AG04449 (cell line): ENCODE data around the gene XKR7.

ENCODE experiments used
- CTCF ChIA-PET: fragments of 350-600 bp; formaldehyde crosslinking; extraction: SDS; loops from one replicate; lab custom pipeline; 2021; ENCODE audit warnings: antibody characterized with exemption; lab: Yijun Ruan, JAX
- POLR2A ChIA-PET: fragments of 400-600, 350-600 bp; formaldehyde crosslinking; extraction: SDS; loops from one replicate; lab custom pipeline; 2020; ENCODE audit warnings: antibody characterized with exemption, inconsistent platforms; lab: Yijun Ruan, JAX
- DNase-seq: peaks from one replicate; pipeline ENCODE4 v3.0.0-alpha.2; 2010; ENCODE audit warnings: low read depth, low spot score
- H3K4me3 ChIP-seq: 2 replicates; pipeline ENCODE4 v1.5.1; 2011; ENCODE audit warnings: low read depth, mild to moderate bottlenecking, control low read depth, low read length
- CTCF ChIP-seq: IDR thresholded peaks from one replicate; pipeline ENCODE4 v1.5.1; 2011; ENCODE audit warnings: mild to moderate bottlenecking, moderate library complexity, low read length, control low read depth, inconsistent platforms; ENCODE audit not compliant: insufficient read depth; ENCODE audit errors: missing control alignments

Gene XKR7

DNA sequence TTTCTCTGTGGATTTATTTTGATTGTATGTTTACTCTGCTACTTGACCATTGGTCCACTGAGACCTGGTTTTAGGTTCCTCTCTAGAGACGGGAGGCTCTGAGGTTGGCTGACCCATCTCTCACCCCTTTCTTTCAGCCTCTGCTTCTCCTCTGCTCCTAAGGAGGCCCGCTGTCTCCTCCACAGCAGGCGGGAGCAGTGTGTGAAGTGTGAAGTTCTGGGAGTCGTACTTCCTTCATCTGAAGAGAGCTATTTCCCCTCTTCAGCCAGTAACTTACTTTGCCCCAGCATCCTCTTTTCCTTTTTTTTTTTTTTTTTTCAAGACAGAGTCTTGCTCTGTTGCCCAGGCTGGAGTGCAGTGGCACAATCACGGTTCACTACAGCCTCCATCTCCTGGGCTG lies 37.2 kb upstream of the XKR7 start:
- DNase-seq: no peak
- ChIA-PET POLR2A (no interaction called here), CTCF (interaction anchor here (0.9 kb wide), 1 partner anchor 51 kb away, joined by 3 read pairs; no protein-coding TSS in a partner anchor)
- no peak overlapping the region for H3K4me3 ChIP-seq
- TF ChIP-seq CTCF: no peak

GRCh38 chr20:31933698-31934097 lies 34.3 kb upstream of the XKR7 start:
- CTCF ChIA-PET: no interaction called here
- POLR2A ChIA-PET: no interaction called here
- H3K4me3 ChIP-seq: no peak overlapping the region
- DNase-seq: no peak
- TF ChIP-seq CTCF: no peak

DNA sequence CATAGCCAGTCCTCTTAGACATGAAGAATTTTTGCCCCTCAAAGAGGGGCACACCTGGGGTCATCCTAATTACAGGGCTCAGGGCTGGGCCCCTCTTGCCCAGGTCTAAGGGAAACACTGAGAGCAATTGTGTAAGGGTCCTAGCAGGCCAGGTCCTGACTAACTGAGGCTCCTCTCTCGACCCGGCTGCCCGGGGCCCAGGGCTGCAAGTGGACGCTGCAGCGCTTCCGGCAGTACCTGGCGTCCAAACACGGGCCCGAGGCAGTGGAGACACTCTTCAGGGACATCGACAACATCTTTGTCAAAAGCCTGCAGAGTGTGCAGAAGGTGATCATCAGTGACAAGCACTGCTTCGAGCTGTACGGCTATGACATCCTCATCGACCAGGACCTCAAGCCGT lies 33.5 kb upstream of the XKR7 start:
- no peak for TF ChIP-seq CTCF
- ChIA-PET POLR2A (no interaction called here), CTCF (interaction anchor here (3.5 kb wide), 1 partner anchor 17 kb away, joined by 21 read pairs; the partner anchor contains the start of gene PDRG1)

GRCh38 chr20:31934968-31935764 lies 32.8 kb upstream of the XKR7 start:
- no peak overlapping the region for H3K4me3 ChIP-seq
- no peak for TF ChIP-seq CTCF
- ChIA-PET CTCF (interaction anchor here (0.6 to 3.5 kb wide), 2 partner anchors 17 to 35 kb away, joined by 3 to 21 read pairs; partner anchors contain the start of gene PDRG1), POLR2A (no interaction called here)
- DNase-seq: no peak

More for the DNA sequence above, 33.5 kb upstream of the XKR7 start:
- no peak for DNase-seq
- no peak overlapping the region for H3K4me3 ChIP-seq

DNA sequence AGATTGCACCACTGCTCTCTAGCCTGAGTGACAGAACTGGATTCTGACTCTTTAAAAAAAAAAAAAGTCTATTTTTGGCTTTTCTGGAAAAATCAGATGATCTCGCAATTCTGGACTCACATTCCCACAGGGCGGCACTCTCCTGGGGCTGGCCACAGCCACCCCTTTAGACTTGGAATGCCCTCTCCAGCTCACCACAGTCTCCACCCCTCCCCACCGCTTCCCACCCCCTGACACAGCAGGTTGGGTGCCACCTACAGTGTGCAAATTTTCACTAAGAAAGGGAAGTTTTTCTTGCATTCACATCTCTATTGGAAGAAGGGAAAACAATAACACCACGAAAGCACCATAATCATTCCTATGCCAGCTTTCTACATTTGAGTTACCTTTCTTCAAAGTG lies 31.5 kb upstream of the XKR7 start:
- ChIA-PET POLR2A (no interaction called here), CTCF (interaction anchor here (3.5 kb wide), 1 partner anchor 15 kb away, joined by 21 read pairs; the partner anchor contains the start of gene PDRG1)
- no peak for TF ChIP-seq CTCF
- H3K4me3 ChIP-seq: no peak overlapping the region
- no peak for DNase-seq

DNA sequence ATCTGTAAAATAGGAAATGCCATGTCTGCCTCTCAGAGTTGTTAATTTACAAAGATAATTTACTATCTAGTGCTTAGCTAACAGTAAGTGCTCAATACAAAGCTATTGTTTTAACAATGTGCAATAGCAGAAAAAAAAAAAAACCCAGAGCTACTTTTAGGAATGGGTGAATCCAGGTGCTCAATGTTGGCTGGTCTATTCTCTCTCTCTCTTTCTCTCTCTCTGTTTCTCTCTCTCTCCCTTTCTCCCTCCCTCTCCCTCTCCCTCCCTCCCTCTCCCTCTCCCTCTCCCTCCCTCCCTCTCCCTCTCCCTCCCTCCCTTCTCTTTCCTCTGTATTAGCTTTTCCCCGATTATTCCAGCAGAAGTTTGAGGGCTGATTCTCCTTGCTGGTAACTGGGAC lies 30.1 kb upstream of the XKR7 start:
- no peak for TF ChIP-seq CTCF
- ChIA-PET POLR2A (no interaction called here), CTCF (interaction anchor here (0.8 to 3.5 kb wide), 4 partner anchors 9 to 115 kb away, joined by 3 to 21 read pairs (median 4); partner anchors contain the start of gene PDRG1)
- no peak for DNase-seq
- H3K4me3 ChIP-seq: no peak overlapping the region
